ENCODE results near the gene PCSK2.

DNA sequence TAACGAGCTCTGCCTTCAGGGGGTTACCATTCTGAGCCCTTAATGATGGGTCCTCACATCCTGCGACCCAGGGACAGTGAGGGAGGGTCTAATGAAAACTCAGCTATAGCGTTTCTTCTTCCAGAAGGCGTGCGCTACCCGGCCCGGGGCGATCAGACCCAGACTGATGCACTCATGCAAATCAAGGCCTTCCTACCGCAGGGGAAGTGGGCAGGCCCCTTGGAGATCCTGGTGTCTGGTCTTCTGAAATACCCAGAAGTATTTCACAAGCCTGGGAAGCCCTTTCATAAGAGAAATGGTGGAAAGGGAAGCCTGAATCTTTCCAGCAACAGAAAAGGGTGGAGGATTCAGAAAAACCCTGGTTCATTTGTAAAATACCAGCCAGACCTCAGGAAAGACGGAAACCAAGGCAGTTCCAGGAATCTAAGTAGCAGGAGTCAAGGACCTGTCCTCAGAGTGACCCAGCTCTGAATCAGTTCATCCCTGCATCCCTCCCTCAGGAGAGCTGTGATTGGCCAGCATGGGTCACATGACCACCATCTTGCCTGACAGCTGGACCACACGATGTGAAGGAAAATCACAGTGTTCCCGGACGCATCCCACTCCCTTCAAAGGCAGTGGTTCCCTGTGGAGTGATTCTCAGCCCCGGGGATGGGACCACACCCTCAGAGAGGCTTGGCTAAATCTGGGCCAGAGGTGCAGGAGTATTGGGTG, 291.7 kb downstream of the PCSK2 start:
- TF ChIP-seq RAD21 (IDR thresholded peaks at IDR 0.05) (no peak), EGR1 (IDR thresholded peaks at IDR 0.05; ENCODE audit: low read depth in 2 of 2) (no peak), GABPA (IDR thresholded peaks at IDR 0.05 in 1 of 2, conservative IDR thresholded peaks at IDR 0.05 in 1 of 2) (no peak)
- TF ChIP-seq, protein P1, sequence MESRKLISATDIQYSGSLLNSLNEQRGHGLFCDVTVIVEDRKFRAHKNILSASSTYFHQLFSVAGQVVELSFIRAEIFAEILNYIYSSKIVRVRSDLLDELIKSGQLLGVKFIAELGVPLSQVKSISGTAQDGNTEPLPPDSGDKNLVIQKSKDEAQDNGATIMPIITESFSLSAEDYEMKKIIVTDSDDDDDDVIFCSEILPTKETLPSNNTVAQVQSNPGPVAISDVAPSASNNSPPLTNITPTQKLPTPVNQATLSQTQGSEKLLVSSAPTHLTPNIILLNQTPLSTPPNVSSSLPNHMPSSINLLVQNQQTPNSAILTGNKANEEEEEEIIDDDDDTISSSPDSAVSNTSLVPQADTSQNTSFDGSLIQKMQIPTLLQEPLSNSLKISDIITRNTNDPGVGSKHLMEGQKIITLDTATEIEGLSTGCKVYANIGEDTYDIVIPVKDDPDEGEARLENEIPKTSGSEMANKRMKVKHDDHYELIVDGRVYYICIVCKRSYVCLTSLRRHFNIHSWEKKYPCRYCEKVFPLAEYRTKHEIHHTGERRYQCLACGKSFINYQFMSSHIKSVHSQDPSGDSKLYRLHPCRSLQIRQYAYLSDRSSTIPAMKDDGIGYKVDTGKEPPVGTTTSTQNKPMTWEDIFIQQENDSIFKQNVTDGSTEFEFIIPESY (IDR thresholded peaks at IDR 0.05) = no peak
- TF ChIP-seq, protein P2, sequence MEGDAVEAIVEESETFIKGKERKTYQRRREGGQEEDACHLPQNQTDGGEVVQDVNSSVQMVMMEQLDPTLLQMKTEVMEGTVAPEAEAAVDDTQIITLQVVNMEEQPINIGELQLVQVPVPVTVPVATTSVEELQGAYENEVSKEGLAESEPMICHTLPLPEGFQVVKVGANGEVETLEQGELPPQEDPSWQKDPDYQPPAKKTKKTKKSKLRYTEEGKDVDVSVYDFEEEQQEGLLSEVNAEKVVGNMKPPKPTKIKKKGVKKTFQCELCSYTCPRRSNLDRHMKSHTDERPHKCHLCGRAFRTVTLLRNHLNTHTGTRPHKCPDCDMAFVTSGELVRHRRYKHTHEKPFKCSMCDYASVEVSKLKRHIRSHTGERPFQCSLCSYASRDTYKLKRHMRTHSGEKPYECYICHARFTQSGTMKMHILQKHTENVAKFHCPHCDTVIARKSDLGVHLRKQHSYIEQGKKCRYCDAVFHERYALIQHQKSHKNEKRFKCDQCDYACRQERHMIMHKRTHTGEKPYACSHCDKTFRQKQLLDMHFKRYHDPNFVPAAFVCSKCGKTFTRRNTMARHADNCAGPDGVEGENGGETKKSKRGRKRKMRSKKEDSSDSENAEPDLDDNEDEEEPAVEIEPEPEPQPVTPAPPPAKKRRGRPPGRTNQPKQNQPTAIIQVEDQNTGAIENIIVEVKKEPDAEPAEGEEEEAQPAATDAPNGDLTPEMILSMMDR (IDR thresholded peaks at IDR 0.05; ENCODE audit: low read depth, low read length, missing input control) = no peak

Data from liver (tissue), 3 donors.